Natural killer cell (primary cell): Measurements from ENCODE around the gene CEP76. TPM values are rescaled to one million over a fixed set of nuclear protein-coding genes. Genes with fewer than 3 reads are reported as not detected.

Experiments used
- ATAC-seq, 3 donors: fragments of 150-1000 bp in 2 of 3; fragments of 200-7000 bp in 1 of 3; cut with Tn5 transposase; 1 replicate in 1 of 3; 2 replicates in 2 of 3; pipeline ENCODE4 v1.10.0; 2021; ENCODE audit warnings: mild to moderate bottlenecking in 2 of 3, moderate library complexity in 2 of 3
- DNase-seq, 2 donors: peaks; one replicate each; pipeline versions ENCODE4 v3.0.0 to v3.0.0-alpha.2; 2013 to 2021; ENCODE audit warnings: mixed read lengths in 1 of 2
- H3K27ac ChIP-seq: one replicate; pipeline ENCODE4 v1.5.1; 2013; ENCODE audit warnings: mild to moderate bottlenecking, low read length
- H3K27me3 ChIP-seq: one replicate; pipeline ENCODE4 v1.6.1; 2013; ENCODE audit warnings: low read length; ENCODE audit not compliant: control insufficient read depth, insufficient read depth
- H3K36me3 ChIP-seq: one replicate; pipeline ENCODE4 v1.6.1; 2013; ENCODE audit warnings: low read length; ENCODE audit not compliant: control insufficient read depth, insufficient read depth
- H3K4me1 ChIP-seq: one replicate; pipeline ENCODE4 v1.6.1; 2013; ENCODE audit warnings: low read length; ENCODE audit not compliant: control insufficient read depth, insufficient read depth
- H3K4me3 ChIP-seq: one replicate; pipeline ENCODE4 v1.5.1; 2013; ENCODE audit warnings: low read length
- H3K9me3 ChIP-seq: one replicate; pipeline ENCODE4 v1.6.1; 2013; ENCODE audit warnings: low read length; ENCODE audit not compliant: control insufficient read depth, insufficient read depth
- H3K27ac Mint-ChIP-seq, 2 donors: one replicate each; pipeline ENCODE4 v1.8.0; 2022; ENCODE audit warnings: mild to moderate bottlenecking in 2 of 2, mixed read lengths in 2 of 2, moderate library complexity in 1 of 2
- H3K27me3 Mint-ChIP-seq, 2 donors: one replicate each; pipeline ENCODE4 v1.8.0; 2022; ENCODE audit warnings: low read depth in 2 of 2, mixed read lengths in 2 of 2
- H3K36me3 Mint-ChIP-seq: one replicate; pipeline ENCODE4 v1.8.0; 2022; ENCODE audit warnings: mixed read lengths
- H3K4me1 Mint-ChIP-seq, 2 donors: one replicate each; pipeline ENCODE4 v1.8.0; 2022; ENCODE audit warnings: mixed read lengths in 2 of 2
- H3K4me3 Mint-ChIP-seq: one replicate; pipeline ENCODE4 v1.8.0; 2022; ENCODE audit warnings: mild to moderate bottlenecking, moderate library complexity, mixed read lengths
- H3K9me3 Mint-ChIP-seq, 2 donors: one replicate each; pipeline ENCODE4 v1.8.0; 2022; ENCODE audit warnings: mixed read lengths in 2 of 2
- CTCF ChIP-seq: fragments of 200-600 bp; IDR thresholded peaks from one replicate; pipeline ENCODE4 v1.8.0; 2022; ENCODE audit warnings: antibody characterized with exemption
- WGBS: methylation state at CpG from one replicate; pipeline ENCODE4 v1.1.7; 2013; ENCODE audit warnings: missing lambda C conversion rate; ENCODE audit not compliant: insufficient coverage; 5-methylcytosine and 5-hydroxymethylcytosine counted together
- intact Hi-C: fragments of 100-400 bp; cut with micrococcal nuclease; formaldehyde crosslinking; loops from one replicate; pipeline ENCODE4 v1.14.2; 2022
- total RNA-seq, 4 donors: library from RNA; stranded (reverse); fragments of 120-200 nt in 1 of 4; gene quantifications; one replicate each; pipeline versions ENCODE4 v1.2.3 to v1.2.4, GENCODE V29; 2013 to 2022

CEP76 gene
- total RNA-seq, 3 donors from 2014 or later (not counting 1 experiment from before 2014, with no cell fraction given), result 6.4 to 9.8 (median 8.8) TPM

- 95% methylated on average over 3 of the region's 5 CpGs for WGBS
- no peak overlapping the region for H3K4me3 Mint-ChIP-seq
- Histone ChIP-seq H3K27ac (no peak overlapping the region), H3K27me3 (no peaks in the 10 kb centered on the region), H3K9me3 (no peaks in the 10 kb centered on the region), H3K4me1 (no peaks in the 10 kb centered on the region), H3K36me3 (no peaks in the 10 kb centered on the region), H3K4me3 (no peak overlapping the region)
- no peak for ATAC-seq
- H3K27me3 Mint-ChIP-seq, result peaks cover 0 to 5% of the 10 kb centered on the region in 2 donors
- intact Hi-C loops, result no loop called here
- peaks cover 0 to 4% of the 10 kb centered on the region in 2 donors for H3K4me1 Mint-ChIP-seq
- no peaks in the 10 kb centered on the region for H3K36me3 Mint-ChIP-seq
- H3K27ac Mint-ChIP-seq, result no peak overlapping the region
- TF ChIP-seq CTCF, result no peak
- no peaks in the 10 kb centered on the region for H3K9me3 Mint-ChIP-seq
- DNase-seq, result no peak
These were observed 46.1 kb upstream of the CEP76 start for GRCh38 chr18:12748671-12749070.

GRCh38 chr18:12747530-12748315 lies 45.2 kb upstream of the CEP76 start:
- H3K36me3 ChIP-seq, result no peaks in the 10 kb centered on the region
- no peak overlapping the region for H3K4me3 Mint-ChIP-seq
- no peak for TF ChIP-seq CTCF
- H3K4me3 ChIP-seq, result no peak overlapping the region
- intact Hi-C loops, result no loop called here
- no peak overlapping the region for H3K27ac Mint-ChIP-seq
- H3K4me1 Mint-ChIP-seq, result peaks cover 0 to 4% of the 10 kb centered on the region in 2 donors
- no peaks in the 10 kb centered on the region for H3K9me3 ChIP-seq
- no peak for DNase-seq
- no peak overlapping the region for H3K27ac ChIP-seq
- H3K4me1 ChIP-seq, result no peaks in the 10 kb centered on the region
- no peaks in the 10 kb centered on the region for H3K9me3 Mint-ChIP-seq
- ATAC-seq, result no peak
- H3K27me3 Mint-ChIP-seq, result peaks cover 0 to 5% of the 10 kb centered on the region in 2 donors
- WGBS, result 90% methylated on average over 8 of the region's 8 CpGs
- H3K27me3 ChIP-seq, result no peaks in the 10 kb centered on the region
- no peaks in the 10 kb centered on the region for H3K36me3 Mint-ChIP-seq

- no peaks in the 10 kb centered on the region for H3K27me3 ChIP-seq
- Mint-ChIP-seq H3K27ac (no peak overlapping the region), H3K9me3 (no peaks in the 10 kb centered on the region), H3K4me3 (no peak overlapping the region), H3K4me1 (peaks cover 0 to 4% of the 10 kb centered on the region in 2 donors), H3K27me3 (peaks cover 0 to 5% of the 10 kb centered on the region in 2 donors), H3K36me3 (no peaks in the 10 kb centered on the region)
- no peak for TF ChIP-seq CTCF
- ATAC-seq (no peak), DNase-seq (no peak)
- no peak overlapping the region for H3K4me3 ChIP-seq
- intact Hi-C loops, result no loop called here
- no peaks in the 10 kb centered on the region for H3K4me1 ChIP-seq
- no peak overlapping the region for H3K27ac ChIP-seq
- H3K9me3 ChIP-seq, result no peaks in the 10 kb centered on the region
- WGBS, result 90% methylated on average over 4 of the region's 7 CpGs
- no peaks in the 10 kb centered on the region for H3K36me3 ChIP-seq
These were observed 42.7 kb upstream of the CEP76 start for GRCh38 chr18:12745095-12745795.
